PC-3 (cell line): ENCODE results near the gene FMNL3.

Experiments
- CTCF ChIP-seq: fragments of 300-600 bp; sonication (generic); conservative IDR thresholded peaks from 2 replicates; pipeline ENCODE4 v1.5.1; 2017; ENCODE audit warnings: antibody characterized with exemption, low read depth, mild to moderate bottlenecking, low read length
- EZH2 ChIP-seq: fragments of 300-600 bp; sonication (generic); IDR thresholded peaks from one replicate; pipeline ENCODE4 v1.6.1; 2017; ENCODE audit warnings: antibody characterized with exemption, mild to moderate bottlenecking, low read length; ENCODE audit not compliant: unreplicated experiment
- EZH2phosphoT487 ChIP-seq: fragments of 300-600 bp; sonication (generic); IDR thresholded peaks from 2 replicates; pipeline ENCODE4 v1.6.1; 2018; ENCODE audit warnings: mild to moderate bottlenecking, antibody characterized with exemption, low read length, borderline replicate concordance

- TF ChIP-seq CTCF, result no peak
- no peak for TF ChIP-seq EZH2
- TF ChIP-seq EZH2phosphoT487, result no peak
Measured at GRCh38 chr12:49646871-49647654, 60.1 kb downstream of the FMNL3 start.
